NCI-H1092 treated with DMSO at 0.1 percent for 48 hours (cell line): ENCODE results near the gene SEMA5A.
"Not testable (repeated sequence)": the region's sequence is repeated elsewhere in the genome, so short reads cannot be mapped to it uniquely, and the experiment has no call there.

Experiments
- DNase-seq: peaks from one replicate; lab custom pipeline; 2025; lab: John Stamatoyannopoulos, UW

SEMA5A gene

GRCh38 chr5:9358961-9359685 lies 186.8 kb downstream of the SEMA5A start:
- no peak for DNase-seq

- DNase-seq, result no peak
Measured at GRCh38 chr5:9356351-9356825, 189.5 kb downstream of the SEMA5A start.

GRCh38 chr5:9354336-9355081 lies 191.4 kb downstream of the SEMA5A start:
- no peak for DNase-seq

GRCh38 chr5:9353048-9353447 lies 192.8 kb downstream of the SEMA5A start:
- not testable (repeated sequence) for DNase-seq

GRCh38 chr5:9351546-9351945 lies 194.3 kb downstream of the SEMA5A start:
- no peak for DNase-seq

GRCh38 chr5:9350301-9350797 lies 195.5 kb downstream of the SEMA5A start:
- no peak for DNase-seq

- no peak for DNase-seq
Measured at GRCh38 chr5:9348401-9348996, 197.4 kb downstream of the SEMA5A start.

GRCh38 chr5:9347541-9348295 lies 198.2 kb downstream of the SEMA5A start:
- DNase-seq, result no peak

- DNase-seq, result no peak
Measured at GRCh38 chr5:9347032-9347431, 198.8 kb downstream of the SEMA5A start.

GRCh38 chr5:9344751-9345240 lies 201.1 kb downstream of the SEMA5A start:
- no peak for DNase-seq

GRCh38 chr5:9343146-9343850 lies 202.6 kb downstream of the SEMA5A start:
- no peak for DNase-seq

- no peak for DNase-seq
Measured at GRCh38 chr5:9342161-9342787, 203.6 kb downstream of the SEMA5A start.

GRCh38 chr5:9340085-9340484 lies 205.8 kb downstream of the SEMA5A start:
- no peak for DNase-seq

GRCh38 chr5:9339206-9339818 lies 206.6 kb downstream of the SEMA5A start:
- no peak for DNase-seq

- no peak for DNase-seq
Measured at GRCh38 chr5:9338796-9339195, 207.1 kb downstream of the SEMA5A start.

GRCh38 chr5:9337928-9338595 lies 207.8 kb downstream of the SEMA5A start:
- no peak for DNase-seq

- no peak for DNase-seq
Measured at GRCh38 chr5:9335754-9336495, 209.9 kb downstream of the SEMA5A start.

GRCh38 chr5:9335269-9335668 lies 210.6 kb downstream of the SEMA5A start:
- DNase-seq, result no peak

- no peak for DNase-seq
Measured at GRCh38 chr5:9332026-9332425, 213.8 kb downstream of the SEMA5A start.
